ENCODE data around the gene CACNB2. TPM values are rescaled to one million over a fixed set of nuclear protein-coding genes. Genes with fewer than 3 reads are reported as not detected.

Gene CACNB2
- total and polyA plus RNA-seq, 2 donors (not counting 3 experiments of a cell fraction or from before 2014, with no cell fraction given): not detected

GRCh38 chr10:18321371-18321770 lies 181.1 kb downstream of the CACNB2 start:
- POLR2A ChIA-PET: no interaction called here
- no peak for FAIRE-seq
- CTCF ChIA-PET: no interaction called here

GRCh38 chr10:18323916-18324315 lies 183.7 kb downstream of the CACNB2 start:
- Histone ChIP-seq H3K4me3 (replicated peaks in 1 of 3; ENCODE audit: insufficient read depth in 1 of 3, low read depth in 1 of 3, low read length in 3 of 3) (no peak overlapping the region), H3K36me3 (ENCODE audit: control insufficient read depth in 2 of 2, extremely low read depth in 1 of 2, insufficient read depth in 2 of 2, low read length in 2 of 2) (no peaks in the 10 kb centered on the region), H3K9me3 (replicated peaks; ENCODE audit: control insufficient read depth, insufficient read depth, low read length) (no peaks in the 10 kb centered on the region), H3K4me2 (ENCODE audit: insufficient read depth, low read length) (no peak overlapping the region), H3K79me2 (ENCODE audit: control insufficient read depth, insufficient read depth, low read length) (no peaks in the 10 kb centered on the region), H4K20me1 (replicated peaks; ENCODE audit: control insufficient read depth, extremely low read depth, insufficient read depth, low read length) (no peaks in the 10 kb centered on the region), H2AFZ (ENCODE audit: low read depth, low read length) (no peak overlapping the region), H3K27ac (ENCODE audit: insufficient read depth, low read depth, low read length) (no peak overlapping the region), H3K9ac (replicated peaks; ENCODE audit: extremely low read depth, insufficient read depth, low read length) (no peak overlapping the region), H3K27me3 (ENCODE audit: control insufficient read depth in 2 of 2, insufficient read depth in 2 of 2, low read length in 2 of 2) (no peaks in the 10 kb centered on the region), H3K9me1 (replicated peaks; ENCODE audit: control insufficient read depth, extremely low read depth, insufficient read depth, low read length) (no peaks in the 10 kb centered on the region), H3K4me1 (ENCODE audit: control insufficient read depth, extremely low read depth, insufficient read depth, low read length) (no peaks in the 10 kb centered on the region)
- dilution Hi-C loops (cut with MboI; ENCODE audit: extremely low pct_ligation_motif_present, low sequenced_read_pairs) (no loop called here), intact Hi-C loops (cut with micrococcal nuclease) (no loop called here)
- no TSS peak for BruUV-seq (replicated peaks)
- ChIA-PET CTCF (no interaction called here), POLR2A (no interaction called here)
- TF ChIP-seq MYC (IDR thresholded peaks at IDR 0.05; ENCODE audit: low read depth, low read length): no peak
- TF ChIP-seq EZH2 (IDR thresholded peaks at IDR 0.05; ENCODE audit: borderline replicate concordance, low read depth, low read length, severe bottlenecking): no peak
- no peak for TF ChIP-seq CTCF (IDR thresholded peaks at IDR 0.05; ENCODE audit: extremely low read depth in 1 of 2, insufficient read depth in 1 of 2, low read depth in 1 of 2, low read length in 2 of 2)
- no peak for TF ChIP-seq MAX (IDR thresholded peaks at IDR 0.05; ENCODE audit: insufficient read depth, insufficient read length)
- TF ChIP-seq JUN (IDR thresholded peaks at IDR 0.05; ENCODE audit: borderline replicate concordance, insufficient read depth, insufficient read length, low read depth): no peak
- no peak for TF ChIP-seq POLR2AphosphoS5 (IDR thresholded peaks at IDR 0.05; ENCODE audit: insufficient read depth, low read depth, low read length)
- TF ChIP-seq GATA2 (IDR thresholded peaks at IDR 0.05; ENCODE audit: insufficient read depth, insufficient read length, low read depth, low read length): no peak
- no peak for TF ChIP-seq FOS (IDR thresholded peaks at IDR 0.05; ENCODE audit: borderline replicate concordance, insufficient read depth, low read length)
- no peak for TF ChIP-seq POLR2A (IDR thresholded peaks at IDR 0.05; ENCODE audit: low read depth, low read length)
- DNase-seq (ENCODE audit: low read depth, low spot score) (no peak), FAIRE-seq (no peak)

More at GRCh38 chr10:18321371-18321770, 181.1 kb downstream of the CACNB2 start:
- Histone ChIP-seq H3K9ac (replicated peaks; ENCODE audit: extremely low read depth, insufficient read depth, low read length) (no peak overlapping the region), H3K4me2 (ENCODE audit: insufficient read depth, low read length) (no peak overlapping the region), H3K9me3 (replicated peaks; ENCODE audit: control insufficient read depth, insufficient read depth, low read length) (no peaks in the 10 kb centered on the region), H3K4me1 (ENCODE audit: control insufficient read depth, extremely low read depth, insufficient read depth, low read length) (no peaks in the 10 kb centered on the region), H3K4me3 (replicated peaks in 1 of 3; ENCODE audit: insufficient read depth in 1 of 3, low read depth in 1 of 3, low read length in 3 of 3) (no peak overlapping the region), H3K36me3 (ENCODE audit: control insufficient read depth in 2 of 2, extremely low read depth in 1 of 2, insufficient read depth in 2 of 2, low read length in 2 of 2) (no peaks in the 10 kb centered on the region), H3K9me1 (replicated peaks; ENCODE audit: control insufficient read depth, extremely low read depth, insufficient read depth, low read length) (no peaks in the 10 kb centered on the region), H3K27ac (ENCODE audit: insufficient read depth, low read depth, low read length) (no peak overlapping the region), H4K20me1 (replicated peaks; ENCODE audit: control insufficient read depth, extremely low read depth, insufficient read depth, low read length) (no peaks in the 10 kb centered on the region), H3K27me3 (ENCODE audit: control insufficient read depth in 2 of 2, insufficient read depth in 2 of 2, low read length in 2 of 2) (no peaks in the 10 kb centered on the region), H2AFZ (ENCODE audit: low read depth, low read length) (no peak overlapping the region), H3K79me2 (ENCODE audit: control insufficient read depth, insufficient read depth, low read length) (no peaks in the 10 kb centered on the region)
- dilution Hi-C loops (cut with MboI; ENCODE audit: extremely low pct_ligation_motif_present, low sequenced_read_pairs) (no loop called here), intact Hi-C loops (cut with micrococcal nuclease) (no loop called here)
- BruUV-seq (replicated peaks): no TSS peak
- no peak for TF ChIP-seq JUN (IDR thresholded peaks at IDR 0.05; ENCODE audit: borderline replicate concordance, insufficient read depth, insufficient read length, low read depth)
- no peak for TF ChIP-seq POLR2AphosphoS5 (IDR thresholded peaks at IDR 0.05; ENCODE audit: insufficient read depth, low read depth, low read length)
- no peak for DNase-seq (ENCODE audit: low read depth, low spot score)

Measured in endothelial cell of umbilical vein (primary cell).